HG03378 (cell line): Measurements from ENCODE around the gene CACNB2.

Experiments used
- ATAC-seq: cut with Tn5 transposase; IDR thresholded peaks from one replicate; pipeline ENCODE4 v1.9.1; 2021; ENCODE audit warnings: mild to moderate bottlenecking, moderate library complexity; ENCODE audit not compliant: unreplicated experiment

The CACNB2 gene

GRCh38 chr10:18140149-18140956 is at the start of gene CACNB2:
TSS of gene CACNB2 (plus strand) at chr10:18140424.
- no peak for ATAC-seq

GRCh38 chr10:18094332-18094731 is 45.9 kb upstream of the CACNB2 start:
- no peak for ATAC-seq

- no peak for ATAC-seq
Measured at GRCh38 chr10:18094793-18095192, 45.4 kb upstream of the CACNB2 start.

GRCh38 chr10:18097524-18097923 is 42.7 kb upstream of the CACNB2 start:
- no peak for ATAC-seq

GRCh38 chr10:18098201-18098600 is 42.0 kb upstream of the CACNB2 start:
- no peak for ATAC-seq

GRCh38 chr10:18099415-18099814 is 40.8 kb upstream of the CACNB2 start:
- ATAC-seq: no peak

- no peak for ATAC-seq
Measured at GRCh38 chr10:18100669-18101068, 39.6 kb upstream of the CACNB2 start.

GRCh38 chr10:18102404-18102803 is 37.8 kb upstream of the CACNB2 start:
- no peak for ATAC-seq

GRCh38 chr10:18104223-18104872 is 35.9 kb upstream of the CACNB2 start:
- ATAC-seq: no peak

- ATAC-seq: no peak
Measured at GRCh38 chr10:18109341-18109870, 30.8 kb upstream of the CACNB2 start.

- no peak for ATAC-seq
Measured at GRCh38 chr10:18113881-18114280, 26.3 kb upstream of the CACNB2 start.

- no peak for ATAC-seq
Measured at GRCh38 chr10:18117276-18117675, 22.9 kb upstream of the CACNB2 start.

GRCh38 chr10:18122753-18123152 is 17.5 kb upstream of the CACNB2 start:
- ATAC-seq: no peak

GRCh38 chr10:18133046-18133445 is 7.2 kb upstream of the CACNB2 start:
- ATAC-seq: no peak

GRCh38 chr10:18134509-18134908 is 5.7 kb upstream of the CACNB2 start:
- no peak for ATAC-seq

- ATAC-seq: no peak
Measured at GRCh38 chr10:18134921-18135320, 5.3 kb upstream of the CACNB2 start.

GRCh38 chr10:18136073-18136791 is 4.0 kb upstream of the CACNB2 start:
- ATAC-seq: no peak

GRCh38 chr10:18137111-18137510 is 3.1 kb upstream of the CACNB2 start:
- no peak for ATAC-seq

- ATAC-seq: no peak
Measured at GRCh38 chr10:18140957-18141845, 977 bp downstream of the CACNB2 start.

GRCh38 chr10:18142151-18142550 is 1.9 kb downstream of the CACNB2 start:
- ATAC-seq: no peak

GRCh38 chr10:18144396-18144795 is 4.2 kb downstream of the CACNB2 start:
- ATAC-seq: no peak
